ENCODE measurements around the gene GUCY1B1. TPM values are rescaled to one million over a fixed set of nuclear protein-coding genes. Genes with fewer than 3 reads are reported as not detected.

The GUCY1B1 gene
- total and polyA plus RNA-seq, 8 donors: 5.3 to 59.8 (median 14.8) TPM; not detected in 1

- TF ChIP-seq, protein P1, sequence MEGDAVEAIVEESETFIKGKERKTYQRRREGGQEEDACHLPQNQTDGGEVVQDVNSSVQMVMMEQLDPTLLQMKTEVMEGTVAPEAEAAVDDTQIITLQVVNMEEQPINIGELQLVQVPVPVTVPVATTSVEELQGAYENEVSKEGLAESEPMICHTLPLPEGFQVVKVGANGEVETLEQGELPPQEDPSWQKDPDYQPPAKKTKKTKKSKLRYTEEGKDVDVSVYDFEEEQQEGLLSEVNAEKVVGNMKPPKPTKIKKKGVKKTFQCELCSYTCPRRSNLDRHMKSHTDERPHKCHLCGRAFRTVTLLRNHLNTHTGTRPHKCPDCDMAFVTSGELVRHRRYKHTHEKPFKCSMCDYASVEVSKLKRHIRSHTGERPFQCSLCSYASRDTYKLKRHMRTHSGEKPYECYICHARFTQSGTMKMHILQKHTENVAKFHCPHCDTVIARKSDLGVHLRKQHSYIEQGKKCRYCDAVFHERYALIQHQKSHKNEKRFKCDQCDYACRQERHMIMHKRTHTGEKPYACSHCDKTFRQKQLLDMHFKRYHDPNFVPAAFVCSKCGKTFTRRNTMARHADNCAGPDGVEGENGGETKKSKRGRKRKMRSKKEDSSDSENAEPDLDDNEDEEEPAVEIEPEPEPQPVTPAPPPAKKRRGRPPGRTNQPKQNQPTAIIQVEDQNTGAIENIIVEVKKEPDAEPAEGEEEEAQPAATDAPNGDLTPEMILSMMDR (IDR thresholded peaks at IDR 0.05): no peak
- no peak for TF ChIP-seq EP300 (IDR thresholded peaks at IDR 0.05)
- TF ChIP-seq POLR2AphosphoS5 (IDR thresholded peaks at IDR 0.05): no peak
- no peak for TF ChIP-seq POLR2A (IDR thresholded peaks at IDR 0.05)
- H3K36me3 ChIP-seq: no peaks in the 10 kb centered on the region
- no peak overlapping the region for H3K27ac ChIP-seq
- H3K27me3 ChIP-seq: no peaks in the 10 kb centered on the region
- intact Hi-C loops (cut with DNase I; ENCODE audit: low total_unique reads): loop anchor here (5.0 kb wide), 1 partner anchor 136 kb away; no protein-coding TSS in a partner anchor
- WGBS, 5 donors: 60 to 88% (median 83%) methylated on average over 2 of the region's 2 CpGs
- no peak overlapping the region for H3K4me3 ChIP-seq
- H3K9me3 ChIP-seq: no peaks in the 10 kb centered on the region
- no peak for DNase-seq
- H3K4me1 ChIP-seq: peaks cover 0 to 8% (median 0%) of the 10 kb centered on the region in 4 donors
These were observed 52.3 kb downstream of the GUCY1B1 start for GRCh38 chr4:155811083-155811482.

GRCh38 chr4:155818639-155819038 lies 59.8 kb downstream of the GUCY1B1 start:
- Histone ChIP-seq H3K27ac (no peak overlapping the region), H3K4me1 (peaks cover 0 to 24% (median 12%) of the 10 kb centered on the region in 4 donors), H3K9me3 (no peaks in the 10 kb centered on the region), H3K27me3 (no peaks in the 10 kb centered on the region), H3K4me3 (no peak overlapping the region), H3K36me3 (no peaks in the 10 kb centered on the region)
- intact Hi-C loops (cut with DNase I; ENCODE audit: low total_unique reads): no loop called here
- no peak for TF ChIP-seq EP300 (IDR thresholded peaks at IDR 0.05)
- TF ChIP-seq, protein P1 (IDR thresholded peaks at IDR 0.05): no peak
- TF ChIP-seq POLR2A (IDR thresholded peaks at IDR 0.05): no peak
- no peak for TF ChIP-seq POLR2AphosphoS5 (IDR thresholded peaks at IDR 0.05)
- WGBS, 5 donors: 88 to 100% (median 98%) methylated on average over 2 of the region's 2 CpGs
- DNase-seq: no peak

DNA sequence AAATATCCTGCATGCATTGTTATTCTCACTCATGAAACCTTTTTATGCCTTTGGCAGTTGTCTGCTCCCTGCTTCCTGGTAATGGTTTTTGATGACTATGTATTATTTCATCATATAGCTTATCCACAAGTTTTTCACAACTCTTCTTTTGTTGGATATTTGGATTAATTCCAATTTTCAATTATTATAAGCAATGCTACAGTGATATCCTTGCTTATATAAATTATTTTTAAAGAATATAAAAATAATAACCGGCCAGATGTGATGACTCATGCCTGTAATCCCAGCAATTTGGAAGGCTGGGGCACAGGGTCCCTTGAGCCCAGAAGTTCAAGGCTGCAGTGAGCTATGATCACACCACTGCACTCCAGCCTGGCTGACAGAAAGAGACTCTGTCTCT lies 60.2 kb downstream of the GUCY1B1 start:
- no peak for TF ChIP-seq POLR2AphosphoS5 (IDR thresholded peaks at IDR 0.05)
- TF ChIP-seq, protein P1 (IDR thresholded peaks at IDR 0.05): no peak
- no peak for TF ChIP-seq EP300 (IDR thresholded peaks at IDR 0.05)
- no peak for TF ChIP-seq POLR2A (IDR thresholded peaks at IDR 0.05)
- no peak for DNase-seq
- Histone ChIP-seq H3K27me3 (no peaks in the 10 kb centered on the region), H3K27ac (no peak overlapping the region), H3K36me3 (no peaks in the 10 kb centered on the region), H3K4me3 (no peak overlapping the region), H3K9me3 (no peaks in the 10 kb centered on the region), H3K4me1 (peaks cover 0 to 24% (median 12%) of the 10 kb centered on the region in 4 donors)
- WGBS, 5 donors: 28 to 81% (median 61%) methylated on average over 1 of the region's 1 CpG
- intact Hi-C loops (cut with DNase I; ENCODE audit: low total_unique reads): no loop called here

DNA sequence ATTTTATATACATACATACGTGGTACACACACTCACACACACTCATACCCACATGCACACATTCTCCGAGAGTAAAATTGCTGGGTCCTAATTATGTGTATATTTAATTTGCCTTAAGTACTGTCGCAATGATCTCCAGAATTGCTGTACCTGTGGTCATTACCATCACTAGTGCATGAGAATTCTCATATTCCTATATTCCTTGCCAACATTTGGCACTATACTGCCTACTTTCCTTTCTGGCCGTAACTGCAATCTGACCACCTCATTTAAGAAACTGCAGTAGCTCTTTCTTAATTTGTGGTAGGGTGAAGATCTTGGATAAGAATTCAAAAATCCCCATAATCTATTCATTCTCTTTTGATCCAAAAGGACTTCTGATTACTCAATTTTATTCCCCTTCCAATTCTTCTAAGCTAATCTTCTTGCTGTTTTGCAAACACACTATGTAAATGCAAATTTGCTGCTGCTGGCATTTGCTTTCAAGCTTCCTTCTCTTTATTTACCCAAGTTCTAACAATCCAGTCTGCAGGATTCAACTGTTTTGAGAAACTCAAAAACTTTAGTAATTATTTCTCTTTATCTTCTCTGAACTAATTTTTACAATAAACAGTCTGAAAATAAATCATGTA lies 62.2 kb downstream of the GUCY1B1 start:
- Histone ChIP-seq H3K27me3 (no peaks in the 10 kb centered on the region), H3K4me3 (no peak overlapping the region), H3K27ac (no peak overlapping the region), H3K36me3 (no peaks in the 10 kb centered on the region), H3K4me1 (peaks cover 0 to 24% (median 12%) of the 10 kb centered on the region in 4 donors), H3K9me3 (no peaks in the 10 kb centered on the region)
- TF ChIP-seq EP300 (IDR thresholded peaks at IDR 0.05): no peak
- TF ChIP-seq, protein P1 (IDR thresholded peaks at IDR 0.05): no peak
- TF ChIP-seq POLR2AphosphoS5 (IDR thresholded peaks at IDR 0.05): no peak
- no peak for TF ChIP-seq POLR2A (IDR thresholded peaks at IDR 0.05)
- WGBS, 5 donors: 68 to 77% (median 72%) methylated on average over 4 of the region's 4 CpGs
- intact Hi-C loops (cut with DNase I; ENCODE audit: low total_unique reads): no loop called here
- DNase-seq: no peak
